Osteoblast (primary cell): Measurements from ENCODE around the gene ZMYM4. TPM values are rescaled to one million over a fixed set of nuclear protein-coding genes. Genes with fewer than 3 reads are reported as not detected.

Experiments used
- DNase-seq: peaks from one replicate; pipeline ENCODE4 v3.0.0; 2011; ENCODE audit warnings: low spot score, mixed read lengths; ENCODE audit not compliant: insufficient read length; ENCODE audit errors: missing footprints
- H2AFZ ChIP-seq: 2 replicates; pipeline ENCODE4 v1.6.0; 2011; ENCODE audit warnings: mild to moderate bottlenecking, low read length
- H3K27ac ChIP-seq: 2 replicates; pipeline ENCODE4 v1.5.1; 2011; ENCODE audit warnings: mild to moderate bottlenecking, low read depth, low read length, moderate library complexity
- H3K27me3 ChIP-seq: 2 replicates; pipeline ENCODE4 v1.6.0; 2012; ENCODE audit warnings: mild to moderate bottlenecking, control low read depth, inconsistent platforms, low read length, moderate library complexity; ENCODE audit not compliant: insufficient read depth
- H3K36me3 ChIP-seq: 2 replicates; pipeline ENCODE4 v1.5.1; 2011; ENCODE audit warnings: mild to moderate bottlenecking, low read length, control low read depth, moderate library complexity; ENCODE audit not compliant: insufficient read depth
- H3K4me1 ChIP-seq: 2 replicates; pipeline ENCODE4 v1.5.1; 2011; ENCODE audit warnings: mild to moderate bottlenecking, low read length, control low read depth, moderate library complexity; ENCODE audit not compliant: insufficient read depth
- H3K4me2 ChIP-seq: 2 replicates; pipeline ENCODE4 v1.6.0; 2011; ENCODE audit warnings: mild to moderate bottlenecking, low read length; ENCODE audit not compliant: insufficient read depth
- H3K4me3 ChIP-seq: fragments of 200-600 bp; sonication (generic); 3 replicates; pipeline ENCODE4 v1.5.1; 2012; ENCODE audit warnings: mild to moderate bottlenecking, low read length, inconsistent platforms; ENCODE audit not compliant: insufficient read depth
- H3K79me2 ChIP-seq: 2 replicates; pipeline ENCODE4 v1.6.0; 2012; ENCODE audit warnings: mild to moderate bottlenecking, low read length, control low read depth, inconsistent platforms; ENCODE audit not compliant: insufficient read depth
- H3K9me3 ChIP-seq: 2 replicates; pipeline ENCODE4 v1.5.1; 2011; ENCODE audit warnings: low read depth, low read length, control low read depth
- H4K20me1 ChIP-seq: 2 replicates; pipeline ENCODE4 v1.6.0; 2012; ENCODE audit warnings: mild to moderate bottlenecking, low read length, control low read depth; ENCODE audit not compliant: insufficient read depth
- total RNA-seq: library from RNA; depleted of rRNA; stranded (reverse); fragments of >200 nt; gene quantifications from 2 replicates; pipeline ENCODE4 v1.2.3, GENCODE V29; 2012
- TF ChIP-seq, protein P1 (sequence below): IDR thresholded peaks from 2 replicates; pipeline ENCODE4 v1.5.1; 2011; ENCODE audit warnings: mild to moderate bottlenecking, low read depth, low read length, moderate library complexity; ENCODE audit errors: extremely low read depth

Gene ZMYM4
- total RNA-seq, 1 donor: 49.9 TPM

DNA sequence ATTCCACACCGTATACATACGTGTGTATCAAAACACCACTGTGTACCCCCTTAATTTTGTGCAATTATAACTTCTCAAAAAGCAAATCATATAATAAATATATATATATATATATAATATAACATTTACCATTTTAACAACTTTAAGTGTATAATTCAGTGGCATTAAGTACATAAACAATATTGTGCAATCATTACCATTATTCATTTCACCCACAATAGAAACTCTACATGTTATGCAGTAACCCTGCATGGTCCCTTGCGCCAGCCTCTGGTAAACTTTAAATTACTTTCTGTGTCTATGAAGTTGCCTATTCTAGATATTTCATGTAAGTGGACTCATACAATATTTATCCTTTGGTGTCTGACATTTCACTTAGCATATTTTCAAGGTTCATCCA lies 13.1 kb downstream of the ZMYM4 start:
- Histone ChIP-seq H3K36me3 (no peaks in the 10 kb centered on the region), H3K4me3 (no peak overlapping the region), H3K79me2 (peaks cover 86% of the 10 kb centered on the region), H3K27ac (no peak overlapping the region), H3K27me3 (no peaks in the 10 kb centered on the region), H3K4me2 (no peak overlapping the region), H3K4me1 (peaks cover 2% of the 10 kb centered on the region), H3K9me3 (no peaks in the 10 kb centered on the region), H4K20me1 (peaks cover 13% of the 10 kb centered on the region), H2AFZ (no peak overlapping the region)
- no peak for DNase-seq
- TF ChIP-seq, protein P1, sequence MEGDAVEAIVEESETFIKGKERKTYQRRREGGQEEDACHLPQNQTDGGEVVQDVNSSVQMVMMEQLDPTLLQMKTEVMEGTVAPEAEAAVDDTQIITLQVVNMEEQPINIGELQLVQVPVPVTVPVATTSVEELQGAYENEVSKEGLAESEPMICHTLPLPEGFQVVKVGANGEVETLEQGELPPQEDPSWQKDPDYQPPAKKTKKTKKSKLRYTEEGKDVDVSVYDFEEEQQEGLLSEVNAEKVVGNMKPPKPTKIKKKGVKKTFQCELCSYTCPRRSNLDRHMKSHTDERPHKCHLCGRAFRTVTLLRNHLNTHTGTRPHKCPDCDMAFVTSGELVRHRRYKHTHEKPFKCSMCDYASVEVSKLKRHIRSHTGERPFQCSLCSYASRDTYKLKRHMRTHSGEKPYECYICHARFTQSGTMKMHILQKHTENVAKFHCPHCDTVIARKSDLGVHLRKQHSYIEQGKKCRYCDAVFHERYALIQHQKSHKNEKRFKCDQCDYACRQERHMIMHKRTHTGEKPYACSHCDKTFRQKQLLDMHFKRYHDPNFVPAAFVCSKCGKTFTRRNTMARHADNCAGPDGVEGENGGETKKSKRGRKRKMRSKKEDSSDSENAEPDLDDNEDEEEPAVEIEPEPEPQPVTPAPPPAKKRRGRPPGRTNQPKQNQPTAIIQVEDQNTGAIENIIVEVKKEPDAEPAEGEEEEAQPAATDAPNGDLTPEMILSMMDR: no peak

DNA sequence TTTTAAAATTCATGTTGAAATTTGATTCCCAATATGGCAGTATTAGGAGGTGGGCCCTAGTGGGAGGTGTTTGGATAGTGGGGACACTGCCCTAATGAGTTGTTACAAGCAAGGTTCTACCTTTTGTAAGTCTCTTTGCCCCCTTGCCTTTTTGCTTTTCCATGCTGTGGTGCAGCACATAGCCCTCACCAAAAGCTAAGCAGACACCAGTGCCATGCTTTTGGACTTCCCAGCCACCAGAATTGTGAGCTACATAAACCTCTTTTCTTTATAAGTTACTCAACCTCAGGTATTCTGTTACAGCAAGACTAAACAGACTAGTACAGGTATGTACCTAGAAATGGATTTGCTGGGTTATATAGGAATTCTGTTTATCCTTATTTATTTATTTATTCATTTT lies 13.7 kb downstream of the ZMYM4 start:
- no peak overlapping the region for H3K27ac ChIP-seq
- DNase-seq: no peak
- no peak overlapping the region for H3K4me3 ChIP-seq
- H2AFZ ChIP-seq: no peak overlapping the region
- H3K79me2 ChIP-seq: peaks cover 83% of the 10 kb centered on the region
- TF ChIP-seq, protein P1: no peak
- H3K4me1 ChIP-seq: peaks cover 2% of the 10 kb centered on the region
- peaks cover 12% of the 10 kb centered on the region for H4K20me1 ChIP-seq
- H3K36me3 ChIP-seq: no peaks in the 10 kb centered on the region
- no peaks in the 10 kb centered on the region for H3K9me3 ChIP-seq
- H3K4me2 ChIP-seq: no peak overlapping the region
- no peaks in the 10 kb centered on the region for H3K27me3 ChIP-seq

DNA sequence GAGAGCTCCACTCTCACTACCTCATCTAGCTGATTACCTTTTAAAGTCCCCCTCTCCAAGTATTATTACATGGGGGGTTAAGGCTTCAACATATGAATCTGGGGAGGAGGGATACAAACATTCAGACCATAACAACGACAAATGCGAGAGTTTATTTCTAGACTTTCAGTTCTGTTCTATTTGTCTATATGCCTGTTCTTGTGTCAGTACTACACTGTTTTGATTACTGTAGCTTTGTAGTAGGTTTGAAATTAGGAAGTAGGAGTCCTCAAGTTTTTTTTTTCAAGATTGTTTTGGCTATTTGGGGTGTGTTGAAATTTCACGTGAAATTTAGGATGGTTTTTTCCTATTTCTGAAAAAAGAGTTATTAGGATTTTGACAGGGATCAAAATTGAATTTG lies 16.3 kb downstream of the ZMYM4 start:
- Histone ChIP-seq H3K36me3 (no peaks in the 10 kb centered on the region), H2AFZ (no peak overlapping the region), H3K4me3 (no peak overlapping the region), H3K27me3 (no peaks in the 10 kb centered on the region), H4K20me1 (peaks cover 2% of the 10 kb centered on the region), H3K27ac (no peak overlapping the region), H3K79me2 (peaks cover 67% of the 10 kb centered on the region), H3K4me2 (no peak overlapping the region), H3K9me3 (no peaks in the 10 kb centered on the region), H3K4me1 (peaks cover 20% of the 10 kb centered on the region)
- DNase-seq: no peak
- TF ChIP-seq, protein P1: no peak

DNA sequence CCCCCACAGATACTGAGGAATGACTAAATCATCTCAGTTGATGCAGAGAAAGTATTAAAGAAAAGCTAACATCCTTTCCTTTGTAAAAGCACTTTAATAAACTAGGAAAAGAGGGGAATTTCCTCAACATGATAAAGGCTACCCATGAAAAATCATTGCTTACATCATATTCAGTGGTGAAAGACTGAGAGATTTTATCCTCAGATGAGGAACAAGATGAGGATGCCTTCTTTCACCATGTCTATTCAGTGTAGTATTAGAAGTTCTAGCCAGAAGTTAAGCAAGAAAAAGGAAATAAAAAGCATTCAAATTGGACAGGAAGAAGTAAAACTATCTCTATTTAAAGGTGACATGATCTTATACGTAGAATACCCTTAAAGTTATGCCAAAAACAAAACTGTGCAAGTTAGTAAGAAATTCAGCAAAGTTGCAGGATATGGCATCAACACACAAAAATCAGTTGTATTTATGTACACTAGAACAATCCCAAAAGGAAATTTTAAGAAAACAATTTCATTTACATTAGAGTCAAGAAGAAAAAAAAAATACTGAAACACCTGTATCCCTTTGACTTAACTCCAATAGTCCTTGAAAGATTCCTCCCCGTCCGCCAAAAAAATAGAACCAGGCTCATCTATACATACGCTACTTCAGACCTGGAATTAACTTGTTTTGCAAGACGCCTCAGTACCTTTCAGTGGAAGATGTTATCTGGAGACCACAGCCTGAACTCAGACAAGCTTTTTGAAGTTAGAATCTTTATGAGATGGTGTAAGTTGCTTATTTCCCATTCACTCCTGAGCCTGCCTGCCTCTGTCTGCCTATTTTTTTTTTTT lies 17.5 kb downstream of the ZMYM4 start:
- Histone ChIP-seq H3K27ac (no peak overlapping the region), H4K20me1 (peaks cover 2% of the 10 kb centered on the region), H3K4me3 (no peak overlapping the region), H3K36me3 (no peaks in the 10 kb centered on the region), H3K27me3 (no peaks in the 10 kb centered on the region), H2AFZ (no peak overlapping the region), H3K79me2 (peaks cover 68% of the 10 kb centered on the region), H3K4me2 (no peak overlapping the region), H3K9me3 (no peaks in the 10 kb centered on the region), H3K4me1 (peaks cover 20% of the 10 kb centered on the region)
- DNase-seq: no peak
- TF ChIP-seq, protein P1: no peak
